GM19455 (cell line): Measurements from ENCODE around the gene SYT13.

Source experiments
- ATAC-seq: cut with Tn5 transposase; IDR thresholded peaks from one replicate; pipeline ENCODE4 v1.9.1; 2021; ENCODE audit not compliant: unreplicated experiment

The SYT13 gene

DNA sequence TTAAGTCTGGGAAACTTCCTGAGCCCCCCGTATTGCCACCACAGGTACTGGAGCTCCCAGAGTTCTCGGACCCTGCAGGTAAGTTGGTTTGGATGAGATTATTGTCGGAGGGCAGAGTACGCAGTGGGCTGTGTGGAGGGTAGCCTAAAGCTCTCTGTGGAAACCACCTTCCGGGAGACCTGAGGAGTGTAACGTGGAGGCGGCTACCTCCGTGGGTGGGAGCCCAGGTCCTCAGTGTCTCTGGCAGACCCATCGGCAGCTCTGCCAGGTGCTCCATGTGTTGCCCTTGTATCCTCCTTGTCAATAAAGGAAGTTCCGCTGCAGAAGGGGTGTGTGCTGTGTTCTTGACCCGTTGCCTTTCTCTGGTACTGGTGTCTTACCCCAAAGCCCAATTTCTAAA lies 61.4 kb downstream of the SYT13 start:
- ATAC-seq, result no peak

- no peak for ATAC-seq
Observed at GRCh38 chr11:45223496-45223895, 62.6 kb downstream of the SYT13 start.

DNA sequence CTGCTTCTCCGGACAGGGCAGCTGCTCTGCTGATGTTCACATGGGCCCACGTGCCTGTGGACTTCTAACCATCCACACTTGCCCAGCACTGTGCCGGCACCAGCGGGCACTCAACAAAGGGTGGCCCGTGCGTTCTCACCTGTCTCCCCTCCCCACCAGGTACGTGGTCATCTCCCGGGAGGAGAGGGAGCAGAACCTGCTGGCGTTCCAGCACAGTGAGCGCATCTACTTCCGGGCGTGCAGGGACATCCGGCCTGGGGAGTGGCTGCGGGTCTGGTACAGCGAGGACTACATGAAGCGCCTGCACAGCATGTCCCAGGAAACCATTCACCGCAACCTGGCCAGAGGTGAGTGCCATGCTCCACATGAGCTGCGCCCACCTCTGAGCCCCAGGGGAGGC lies 66.7 kb downstream of the SYT13 start:
- ATAC-seq, result no peak

DNA sequence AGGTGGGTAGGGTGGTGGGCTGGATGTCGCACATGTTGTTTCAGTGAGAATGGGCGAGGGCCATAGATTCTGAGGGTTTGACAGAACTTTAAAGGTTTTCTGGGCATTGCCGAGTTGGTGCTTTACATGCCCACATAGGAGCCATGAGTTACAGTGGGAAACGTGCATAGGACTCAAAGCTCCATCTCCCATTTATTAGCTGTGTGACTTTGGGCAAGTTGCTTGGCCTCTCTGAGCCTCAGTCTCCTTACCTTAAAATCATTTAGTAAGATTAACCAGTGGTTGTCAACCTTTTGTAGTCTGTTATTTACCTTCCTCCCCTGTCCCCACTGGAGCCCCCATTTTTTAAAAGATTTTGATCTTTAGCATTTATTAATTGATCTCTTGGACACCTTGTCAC lies 67.4 kb downstream of the SYT13 start:
- ATAC-seq, result no peak

DNA sequence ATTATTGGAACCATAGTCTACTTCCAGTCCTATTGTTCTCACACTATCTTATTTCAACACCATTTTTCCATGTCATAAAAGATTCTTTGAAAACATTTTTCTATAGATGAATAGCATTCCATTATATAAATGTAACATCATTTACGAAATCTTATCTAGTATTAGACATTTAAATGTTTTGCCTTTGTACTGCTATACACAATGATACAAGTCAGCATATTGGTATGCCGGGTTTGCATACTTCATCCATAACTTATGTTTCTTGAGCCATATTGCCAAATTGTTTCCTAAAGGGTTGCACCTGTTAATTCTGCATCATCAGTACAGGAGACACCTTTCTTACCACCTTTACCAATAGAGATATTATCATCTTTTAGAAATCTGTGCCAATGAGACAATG lies 68.2 kb downstream of the SYT13 start:
- ATAC-seq, result no peak

DNA sequence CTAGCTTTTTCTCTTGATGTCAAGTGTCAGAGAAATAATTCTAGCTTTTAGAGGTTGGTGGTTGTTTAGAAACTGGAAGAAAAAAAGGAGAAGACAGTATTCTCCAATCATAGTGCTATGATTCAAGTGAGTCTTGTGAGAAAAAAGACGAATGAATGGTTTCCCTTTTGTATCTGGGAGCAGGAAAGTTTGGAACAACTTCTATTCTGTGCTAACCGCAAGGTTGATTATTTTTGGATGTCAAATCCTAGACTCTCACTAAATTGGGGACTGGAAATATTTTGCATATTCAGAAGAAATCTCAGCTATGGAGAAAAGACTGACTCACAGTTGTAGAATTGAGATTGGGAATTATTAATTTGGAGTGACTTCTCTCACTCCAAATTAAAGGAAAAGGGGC lies 69.2 kb downstream of the SYT13 start:
- ATAC-seq, result no peak

DNA sequence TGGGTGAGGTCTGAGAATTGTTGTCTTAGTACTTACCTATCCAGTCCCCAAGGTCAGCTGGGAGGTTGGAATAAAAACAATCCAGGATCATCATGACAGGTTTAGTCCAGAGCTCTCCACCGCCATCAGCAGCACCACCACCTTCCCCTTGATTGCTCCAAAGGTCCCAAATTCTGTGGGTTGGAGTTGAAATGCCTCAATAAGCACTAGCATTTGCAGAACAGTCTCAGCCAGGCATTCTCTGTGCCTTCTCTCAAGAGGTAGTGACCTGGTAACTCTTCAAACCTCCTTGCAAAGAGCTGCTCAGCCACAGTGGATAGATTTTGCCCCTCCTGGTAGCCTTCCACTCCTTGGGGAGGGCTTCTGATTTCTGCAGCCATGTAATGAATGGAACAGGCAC lies 70.1 kb downstream of the SYT13 start:
- ATAC-seq, result no peak

DNA sequence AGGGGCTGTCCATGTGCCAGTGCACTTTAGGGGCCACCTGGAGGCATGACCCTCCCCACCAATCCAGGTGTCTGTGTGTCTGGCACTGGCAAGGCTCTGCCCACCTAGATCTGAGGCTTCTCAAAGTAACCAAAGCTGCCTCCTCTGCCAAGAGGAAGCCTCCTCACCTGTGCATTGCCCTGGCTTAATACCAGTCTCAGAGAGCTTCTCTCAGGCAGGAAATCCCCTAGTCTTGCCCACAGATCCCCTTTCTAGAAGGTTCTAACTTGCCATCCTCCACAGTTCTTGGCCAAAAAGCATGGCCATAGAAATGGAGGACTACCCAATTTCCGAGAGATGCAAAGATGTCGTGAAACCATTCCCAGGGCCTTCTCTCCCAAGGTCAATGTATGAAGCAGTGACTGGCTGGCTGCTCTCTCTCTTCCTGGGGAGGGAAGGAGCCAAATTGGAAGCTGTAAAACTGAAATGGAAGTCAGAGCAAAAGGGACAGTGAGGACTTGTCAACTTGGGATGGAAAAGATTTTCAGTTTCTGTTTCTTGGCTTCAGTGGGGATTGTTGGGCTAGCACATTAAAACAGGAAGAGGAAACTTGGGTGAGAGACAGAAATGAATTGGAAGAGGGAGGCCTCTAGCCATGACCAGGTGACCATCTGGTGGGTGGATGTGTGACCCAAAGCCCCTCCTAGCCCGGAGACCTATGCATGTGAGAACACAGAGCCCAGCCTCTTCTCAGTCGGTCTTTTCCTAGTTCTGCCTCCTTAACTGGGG lies 70.9 kb downstream of the SYT13 start:
- ATAC-seq, result no peak

DNA sequence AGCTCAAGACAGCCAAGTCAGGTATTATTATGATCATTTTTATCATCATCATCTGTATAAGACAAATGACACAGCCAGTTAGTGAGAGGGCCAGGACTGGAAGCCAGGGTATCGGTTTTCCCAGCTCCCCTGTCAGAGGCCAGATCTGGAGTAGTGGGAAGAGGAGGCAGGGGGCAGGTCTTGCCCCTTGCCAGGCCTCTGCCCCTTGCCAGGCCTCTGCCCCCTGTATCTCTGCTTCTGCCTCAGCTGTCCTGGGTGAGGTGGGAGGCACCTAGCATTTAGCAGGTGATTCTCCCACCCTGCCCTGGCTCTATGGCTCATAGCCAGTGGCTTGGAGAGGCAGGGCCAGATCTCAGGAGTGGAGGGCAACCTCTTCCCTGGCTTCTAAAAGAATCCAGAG lies 72.4 kb downstream of the SYT13 start:
- ATAC-seq, result no peak

DNA sequence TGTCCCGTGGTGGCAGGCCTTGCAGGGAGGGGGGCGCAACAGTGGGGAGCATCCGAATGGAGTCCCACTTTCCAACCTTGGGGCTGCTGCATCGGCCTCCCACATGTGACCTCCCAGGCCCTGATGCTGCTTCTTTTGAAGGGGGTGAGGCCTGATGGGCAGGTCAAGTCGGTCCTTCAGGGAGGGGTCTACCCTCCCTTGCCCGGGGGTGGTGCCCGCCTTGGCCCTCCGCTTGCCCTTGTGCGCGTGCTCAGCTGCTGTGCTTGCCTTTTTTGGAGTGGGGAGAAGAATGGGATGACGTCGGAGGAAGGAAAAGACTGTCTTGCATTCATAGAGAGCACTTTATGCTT lies 72.8 kb downstream of the SYT13 start:
- no peak for ATAC-seq

DNA sequence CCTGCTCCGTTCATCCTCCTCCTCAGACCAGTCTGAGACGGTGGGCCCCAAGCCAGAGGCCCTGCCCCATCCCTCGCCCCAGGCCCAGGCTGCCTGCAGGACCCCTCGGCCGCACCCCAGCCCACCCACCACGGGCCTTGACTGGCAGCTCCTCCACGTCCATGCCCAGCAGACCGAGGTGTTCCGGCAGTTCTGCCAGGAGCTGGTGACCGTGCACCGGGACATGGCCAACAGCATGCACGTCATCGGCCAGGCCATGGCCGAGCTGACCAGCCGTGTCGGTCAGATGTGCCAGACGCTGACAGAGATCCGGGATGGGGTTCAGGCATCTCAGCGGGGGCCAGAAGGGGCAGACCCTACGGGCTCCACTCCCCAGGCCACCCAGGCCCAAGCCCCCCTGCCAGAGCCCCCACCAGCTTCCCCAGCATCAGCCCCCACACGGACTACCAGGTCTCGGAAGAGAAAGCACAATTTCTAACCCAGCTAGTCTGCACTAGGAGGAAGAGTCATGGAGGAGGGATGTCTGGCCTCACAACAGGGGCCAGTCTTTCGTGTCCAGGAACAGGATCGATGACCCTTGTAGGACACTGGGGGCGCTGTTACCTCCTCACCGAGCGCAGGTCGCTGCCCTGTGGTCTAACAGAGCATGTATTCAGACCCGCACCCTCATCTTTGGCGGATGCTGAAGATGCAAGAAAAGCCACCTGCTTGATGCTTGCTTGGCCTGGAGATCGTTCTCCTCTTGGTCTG lies 73.4 kb downstream of the SYT13 start:
- no peak for ATAC-seq

- ATAC-seq, result no peak
Observed at GRCh38 chr11:45211732-45212131, 74.4 kb downstream of the SYT13 start.

GRCh38 chr11:45210846-45211245 lies 75.3 kb downstream of the SYT13 start:
- no peak for ATAC-seq

- ATAC-seq, result no peak
Observed at GRCh38 chr11:45209891-45210699, 76.0 kb downstream of the SYT13 start.

DNA sequence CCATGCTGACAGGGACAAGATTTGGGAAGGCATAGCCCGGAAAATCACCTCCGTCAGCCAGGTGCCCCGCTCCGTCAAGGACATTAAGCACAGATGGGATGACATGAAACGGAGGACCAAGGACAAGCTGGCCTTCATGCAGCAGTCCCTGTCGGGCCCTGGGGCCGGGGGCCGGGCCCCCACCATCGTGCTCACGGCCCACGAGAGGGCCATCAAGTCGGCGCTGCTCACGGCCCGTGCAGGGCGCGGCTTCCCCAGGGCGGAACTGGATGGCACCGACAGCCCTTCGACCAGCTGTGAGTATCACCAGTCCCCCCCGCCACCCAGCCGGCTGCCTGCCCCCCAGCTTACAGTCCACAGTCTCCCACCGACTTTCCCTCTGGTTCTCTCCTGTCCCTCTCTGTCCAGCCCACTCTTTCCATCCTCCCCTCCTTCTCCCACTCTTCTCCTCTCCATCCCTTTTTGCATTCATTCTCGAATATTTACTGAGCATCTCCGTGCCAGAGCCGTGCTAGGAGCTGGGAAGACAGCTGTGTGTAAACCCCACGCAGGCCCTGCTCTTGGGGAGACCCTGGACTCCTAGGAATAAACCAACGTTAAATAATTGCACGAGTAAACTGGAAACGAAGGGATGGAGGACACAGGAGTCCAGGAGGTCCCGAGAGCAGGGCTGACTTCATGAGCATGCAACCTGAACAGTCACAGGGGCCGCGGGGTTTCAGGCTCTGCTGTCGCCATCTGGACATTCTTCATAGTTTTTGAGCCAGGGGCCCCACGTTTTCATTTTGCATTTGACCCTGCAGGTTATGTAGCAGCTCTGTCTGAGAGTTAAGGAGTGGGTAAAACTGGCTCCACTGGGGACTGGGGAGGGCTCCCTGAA lies 76.9 kb downstream of the SYT13 start:
- ATAC-seq, result no peak

GRCh38 chr11:45208135-45208534 lies 78.0 kb downstream of the SYT13 start:
- no peak for ATAC-seq

GRCh38 chr11:45205978-45206377 lies 80.2 kb downstream of the SYT13 start:
- no peak for ATAC-seq

- ATAC-seq, result no peak
Observed at GRCh38 chr11:45204761-45205160, 81.4 kb downstream of the SYT13 start.

DNA sequence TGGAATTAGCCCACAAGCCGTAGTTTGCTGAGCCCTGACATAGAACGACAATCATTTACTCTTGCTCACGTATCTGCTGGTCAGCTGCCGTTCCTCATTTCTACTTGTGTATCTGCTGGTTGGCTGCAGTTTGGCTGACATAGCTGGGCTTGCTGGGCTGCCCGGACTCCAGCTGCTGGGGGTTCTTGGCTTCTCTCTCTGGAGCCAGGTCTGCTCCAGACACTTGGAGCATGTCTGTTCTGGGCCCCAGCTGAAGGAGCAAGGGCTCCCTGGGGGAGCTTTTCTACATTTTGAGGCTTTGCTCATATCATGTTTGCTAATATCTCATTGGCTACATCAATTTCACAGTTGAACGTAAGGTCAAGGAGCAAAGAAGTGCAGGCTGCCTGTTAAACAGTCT lies 92.4 kb downstream of the SYT13 start:
- no peak for ATAC-seq
